Transverse colon (tissue), 3 donors: Measurements from ENCODE around the gene KCNG4.

Experiments
- EP300 ChIP-seq: sonication (generic); formaldehyde crosslinking; IDR thresholded peaks from one replicate; pipeline ENCODE4 v1.6.1; 2017; ENCODE audit warnings: antibody characterized with exemption, low read depth
- POLR2A ChIP-seq: fragments of 450-650 bp; IDR thresholded peaks from one replicate; pipeline ENCODE4 v1.6.1; 2016; ENCODE audit warnings: antibody characterized with exemption, mild to moderate bottlenecking, moderate library complexity
- TF ChIP-seq, protein P1 (sequence below), 5 experiments: fragments of 200-600 bp in 3 of 5; fragments of 450-650 bp in 2 of 5; sonication (generic) in 3 of 5; IDR thresholded peaks; 1 replicate in 2 of 5; 2 replicates in 3 of 5; pipeline ENCODE4 v1.5.1; 2016 to 2017; ENCODE audit warnings: antibody characterized with exemption in 5 of 5, inconsistent platforms in 3 of 5, mild to moderate bottlenecking in 2 of 5, moderate library complexity in 1 of 5

GRCh38 chr16:84239141-84239769, 557 bp downstream of the KCNG4 start:
- TF ChIP-seq EP300 (no peak), POLR2A (no peak)
- TF ChIP-seq, protein P1, sequence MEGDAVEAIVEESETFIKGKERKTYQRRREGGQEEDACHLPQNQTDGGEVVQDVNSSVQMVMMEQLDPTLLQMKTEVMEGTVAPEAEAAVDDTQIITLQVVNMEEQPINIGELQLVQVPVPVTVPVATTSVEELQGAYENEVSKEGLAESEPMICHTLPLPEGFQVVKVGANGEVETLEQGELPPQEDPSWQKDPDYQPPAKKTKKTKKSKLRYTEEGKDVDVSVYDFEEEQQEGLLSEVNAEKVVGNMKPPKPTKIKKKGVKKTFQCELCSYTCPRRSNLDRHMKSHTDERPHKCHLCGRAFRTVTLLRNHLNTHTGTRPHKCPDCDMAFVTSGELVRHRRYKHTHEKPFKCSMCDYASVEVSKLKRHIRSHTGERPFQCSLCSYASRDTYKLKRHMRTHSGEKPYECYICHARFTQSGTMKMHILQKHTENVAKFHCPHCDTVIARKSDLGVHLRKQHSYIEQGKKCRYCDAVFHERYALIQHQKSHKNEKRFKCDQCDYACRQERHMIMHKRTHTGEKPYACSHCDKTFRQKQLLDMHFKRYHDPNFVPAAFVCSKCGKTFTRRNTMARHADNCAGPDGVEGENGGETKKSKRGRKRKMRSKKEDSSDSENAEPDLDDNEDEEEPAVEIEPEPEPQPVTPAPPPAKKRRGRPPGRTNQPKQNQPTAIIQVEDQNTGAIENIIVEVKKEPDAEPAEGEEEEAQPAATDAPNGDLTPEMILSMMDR (IDR thresholded peaks at IDR 0.05), result no peak
